CD14-positive monocyte (primary cell): Measurements from ENCODE around the gene SPOPL. TPM values are rescaled to one million over a fixed set of nuclear protein-coding genes. Genes with fewer than 3 reads are reported as not detected.

Experiments used
- DNase-seq, 3 donors: peaks; one replicate each; pipeline ENCODE4 v3.0.0-alpha.2; 2011 to 2022
- H2AFZ ChIP-seq: 2 replicates; pipeline ENCODE4 v1.6.0; 2012; ENCODE audit warnings: mild to moderate bottlenecking, low read depth, low read length, inconsistent platforms; ENCODE audit not compliant: insufficient read depth, poor library complexity, severe bottlenecking
- H3K27ac ChIP-seq, 2 donors: 1 replicate in 1 of 2; 2 replicates in 1 of 2; pipeline ENCODE4 v1.5.1; 2012 to 2013; ENCODE audit warnings: low read length in 2 of 2, control low read depth in 1 of 2, inconsistent platforms in 1 of 2, low read depth in 1 of 2, mild to moderate bottlenecking in 1 of 2
- H3K27me3 ChIP-seq, 2 donors: one replicate each; pipeline versions ENCODE4 v1.6.0 to v1.6.1; 2011 to 2013; ENCODE audit warnings: low read length in 2 of 2; ENCODE audit not compliant: control insufficient read depth in 2 of 2, insufficient read depth in 2 of 2
- H3K36me3 ChIP-seq, 2 donors: replicated peaks in 1 of 2; 1 replicate in 1 of 2; 2 replicates in 1 of 2; pipeline versions ENCODE4 v1.5.1 to v1.6.1; 2012 to 2013; ENCODE audit warnings: low read length in 2 of 2, control low read depth in 1 of 2, inconsistent platforms in 1 of 2, mild to moderate bottlenecking in 1 of 2; ENCODE audit not compliant: insufficient read depth in 2 of 2, control insufficient read depth in 1 of 2
- H3K4me1 ChIP-seq, 2 donors: 1 replicate in 1 of 2; 2 replicates in 1 of 2; pipeline versions ENCODE4 v1.5.1 to v1.6.1; 2012 to 2013; ENCODE audit warnings: low read length in 2 of 2, control low read depth in 1 of 2, inconsistent platforms in 1 of 2, mild to moderate bottlenecking in 1 of 2, moderate library complexity in 1 of 2; ENCODE audit not compliant: insufficient read depth in 2 of 2, control insufficient read depth in 1 of 2
- H3K4me2 ChIP-seq: replicated peaks from 2 replicates; pipeline ENCODE3; 2012; ENCODE audit warnings: low read length, moderate library complexity, mild to moderate bottlenecking; ENCODE audit not compliant: poor library complexity, severe bottlenecking; ENCODE audit errors: extremely low read depth
- H3K4me3 ChIP-seq, 3 experiments: fragments of 200-600 bp in 1 of 3; sonication (generic) in 1 of 3; replicated peaks in 1 of 3; 1 replicate in 2 of 3; 2 replicates in 1 of 3; pipeline ENCODE4 v1.5.1; 2011 to 2013; ENCODE audit warnings: low read length in 3 of 3, mild to moderate bottlenecking in 3 of 3, control low read depth in 2 of 3, low read depth in 2 of 3, inconsistent platforms in 1 of 3, moderate library complexity in 1 of 3
- H3K79me2 ChIP-seq: 2 replicates; pipeline ENCODE4 v1.6.0; 2012; ENCODE audit warnings: mild to moderate bottlenecking, control low read depth, inconsistent platforms, low read length, moderate library complexity; ENCODE audit not compliant: insufficient read depth
- H3K9ac ChIP-seq: 2 replicates; pipeline ENCODE4 v1.6.0; 2017; ENCODE audit warnings: low read length, mild to moderate bottlenecking; ENCODE audit not compliant: insufficient read depth, poor library complexity, severe bottlenecking
- H3K9me3 ChIP-seq, 2 donors: replicated peaks in 1 of 2; 1 replicate in 1 of 2; 2 replicates in 1 of 2; pipeline versions ENCODE4 v1.5.1 to v1.6.1; 2012 to 2013; ENCODE audit warnings: low read length in 2 of 2, control low read depth in 1 of 2; ENCODE audit not compliant: control insufficient read depth in 1 of 2, insufficient read depth in 1 of 2
- H4K20me1 ChIP-seq: 2 replicates; pipeline ENCODE4 v1.6.0; 2012; ENCODE audit warnings: mild to moderate bottlenecking, low read length, control low read depth, moderate library complexity; ENCODE audit not compliant: insufficient read depth
- H3K27ac Mint-ChIP-seq, 7 donors: one replicate each; pipeline ENCODE4 v1.8.0; 2020; ENCODE audit warnings: mild to moderate bottlenecking in 7 of 7, mixed read lengths in 7 of 7, moderate library complexity in 6 of 7, inconsistent platforms in 2 of 7
- H3K27me3 Mint-ChIP-seq, 3 donors: one replicate each; pipeline ENCODE4 v1.8.0; 2021 to 2022; ENCODE audit warnings: low read depth in 3 of 3, mild to moderate bottlenecking in 3 of 3, mixed read lengths in 3 of 3, moderate library complexity in 3 of 3, inconsistent platforms in 1 of 3
- H3K36me3 Mint-ChIP-seq, 2 donors: one replicate each; pipeline ENCODE4 v1.8.0; 2020; ENCODE audit warnings: mixed read lengths in 2 of 2, inconsistent platforms in 1 of 2, mild to moderate bottlenecking in 1 of 2
- H3K4me1 Mint-ChIP-seq: one replicate; pipeline ENCODE4 v1.8.0; 2020; ENCODE audit warnings: mild to moderate bottlenecking, mixed read lengths
- H3K4me3 Mint-ChIP-seq, 2 donors: one replicate each; pipeline ENCODE4 v1.8.0; 2020; ENCODE audit warnings: mild to moderate bottlenecking in 2 of 2, mixed read lengths in 2 of 2, moderate library complexity in 1 of 2
- H3K9me3 Mint-ChIP-seq, 7 donors: one replicate each; pipeline ENCODE4 v1.8.0; 2020 to 2022; ENCODE audit warnings: mixed read lengths in 7 of 7, mild to moderate bottlenecking in 6 of 7, moderate library complexity in 6 of 7, inconsistent platforms in 2 of 7
- CTCF ChIP-seq: fragments of 200-600 bp; IDR thresholded peaks from one replicate; pipeline ENCODE4 v1.8.0; 2022; ENCODE audit warnings: antibody characterized with exemption, mild to moderate bottlenecking
- WGBS: methylation state at CpG from one replicate; pipeline ENCODE4 v1.1.5; 2013; ENCODE audit warnings: missing lambda C conversion rate; ENCODE audit not compliant: insufficient coverage; 5-methylcytosine and 5-hydroxymethylcytosine counted together
- intact Hi-C, 2 donors: fragments of 100-400 bp; cut with micrococcal nuclease; formaldehyde crosslinking; loops; one replicate each; pipeline versions ENCODE4 v1.15.0 to v1.15.1; 2023
- polyA plus RNA-seq, 3 donors: library from polyadenylated mRNA; depleted of rRNA in 1 of 3; unstranded in 2 of 3; stranded (reverse) in 1 of 3; fragments of 300-500 nt in 2 of 3; fragments of >200 nt in 1 of 3; fragmentation: Illumina TruSeq in 2 of 3; gene quantifications; 1 replicate in 2 of 3; 2 replicates in 1 of 3; pipeline ENCODE4 v1.2.3, GENCODE V29; 2012 to 2021

Gene SPOPL
- polyA plus RNA-seq, 3 donors = 13.1 to 22.4 (median 18.1) TPM

GRCh38 chr2:138475277-138475776 lies 26.2 kb upstream of the SPOPL start:
- intact Hi-C loops = no loop called here
- Mint-ChIP-seq H3K27me3 (no peaks in the 10 kb centered on the region), H3K4me1 (peaks cover 25% of the 10 kb centered on the region), H3K36me3 (peaks cover 0 to 2% of the 10 kb centered on the region in 2 donors), H3K27ac (peak overlapping the region; percentile 77 to 90 (median 88)), H3K9me3 (no peaks in the 10 kb centered on the region), H3K4me3 (peak overlapping the region; percentile 4 to 81)
- peak overlapping the region; percentile 22 to 66 for H3K27ac ChIP-seq
- 0% methylated on average over 3 of the region's 4 CpGs for WGBS
- H3K4me3 ChIP-seq = peak overlapping the region in 2 of 3 experiments; percentile 25 to 27
- H4K20me1 ChIP-seq = no peaks in the 10 kb centered on the region
- no peak for TF ChIP-seq CTCF
- H3K9me3 ChIP-seq = no peaks in the 10 kb centered on the region
- H3K9ac ChIP-seq = no peak overlapping the region
- peak overlapping the region; percentile 57 for H3K4me2 ChIP-seq
- no peaks in the 10 kb centered on the region for H3K79me2 ChIP-seq
- peak; percentile 59 to 85 (median 62) for DNase-seq
- H2AFZ ChIP-seq = no peak overlapping the region
- H3K4me1 ChIP-seq = peaks cover 17 to 24% of the 10 kb centered on the region in 2 donors
- H3K36me3 ChIP-seq = no peaks in the 10 kb centered on the region
- no peaks in the 10 kb centered on the region for H3K27me3 ChIP-seq

- Mint-ChIP-seq H3K4me1 (peaks cover 25% of the 10 kb centered on the region), H3K36me3 (peaks cover 0 to 2% of the 10 kb centered on the region in 2 donors), H3K9me3 (peaks cover 0 to 2% (median 0%) of the 10 kb centered on the region in 7 donors), H3K27me3 (no peaks in the 10 kb centered on the region), H3K27ac (peak overlapping the region in 1 of 7 donors; percentile 89), H3K4me3 (no peak overlapping the region)
- no peaks in the 10 kb centered on the region for H3K79me2 ChIP-seq
- H3K4me1 ChIP-seq = peaks cover 17 to 24% of the 10 kb centered on the region in 2 donors
- no peaks in the 10 kb centered on the region for H4K20me1 ChIP-seq
- TF ChIP-seq CTCF = no peak
- no peaks in the 10 kb centered on the region for H3K27me3 ChIP-seq
- no peak overlapping the region for H3K4me3 ChIP-seq
- H3K4me2 ChIP-seq = no peak overlapping the region
- intact Hi-C loops = no loop called here
- no peak for DNase-seq
- H3K27ac ChIP-seq = peak overlapping the region in 1 of 2 donors; percentile 66
- H3K9me3 ChIP-seq = no peaks in the 10 kb centered on the region
- H2AFZ ChIP-seq = no peak overlapping the region
- no peak overlapping the region for H3K9ac ChIP-seq
- H3K36me3 ChIP-seq = no peaks in the 10 kb centered on the region
Measured at GRCh38 chr2:138476186-138476585, 25.4 kb upstream of the SPOPL start.
